SK-N-MC (cell line): Measurements from ENCODE around the gene DDX39B.
A peak's percentile ranks its signal among the peaks of the same experiment; 100 is the strongest.
"Not testable (repeated sequence)": the region's sequence is repeated elsewhere in the genome, so short reads cannot be mapped to it uniquely, and the experiment has no call there.

Source experiments
- DNase-seq: peaks from one replicate; pipeline ENCODE4 v3.0.0-alpha.2; 2011; ENCODE audit warnings: low read depth, low spot score
- H3K27ac ChIP-seq: fragments of 200-600 bp; sonication (generic); 2 replicates; pipeline ENCODE4 v1.5.1; 2016; ENCODE audit warnings: mixed run types
- H3K36me3 ChIP-seq: fragments of 200-600 bp; sonication (generic); 2 replicates; pipeline ENCODE4 v1.6.1; 2017; ENCODE audit warnings: antibody characterized with exemption, low read length, mixed read lengths; ENCODE audit not compliant: insufficient read depth
- H3K4me3 ChIP-seq: fragments of 200-600 bp; sonication (generic); 2 replicates; pipeline ENCODE4 v1.5.1; 2016
- H3K9ac ChIP-seq: fragments of 200-600 bp; sonication (generic); 2 replicates; pipeline ENCODE4 v1.8.0; 2017; ENCODE audit warnings: mixed run types, mixed read lengths; ENCODE audit not compliant: insufficient read length
- H3K9me3 ChIP-seq: fragments of 200-600 bp; sonication (generic); 2 replicates; pipeline ENCODE4 v1.6.1; 2017; ENCODE audit warnings: low read depth, mild to moderate bottlenecking, antibody characterized with exemption, low read length, moderate library complexity, mixed read lengths
- EZH2 ChIP-seq: fragments of 200-600 bp; sonication (generic); IDR thresholded peaks from one replicate; pipeline ENCODE4 v1.6.1; 2017; ENCODE audit warnings: antibody characterized with exemption
- FOXP2 ChIP-seq: optimal IDR thresholded peaks from 2 replicates; pipeline ENCODE3; 2011; ENCODE audit warnings: mild to moderate bottlenecking, moderate library complexity; ENCODE audit not compliant: insufficient read depth; ENCODE audit errors: extremely low read length, control extremely low read depth
- POLR2AphosphoS5 ChIP-seq: IDR thresholded peaks from 2 replicates; pipeline ENCODE4 v1.6.1; 2012; ENCODE audit warnings: mild to moderate bottlenecking, low read depth, low read length, borderline replicate concordance

The DDX39B gene

GRCh38 chr6:31528821-31529328, 12.9 kb downstream of the DDX39B start, which contains the start of gene MCCD1:
Gene MCCD1, plus strand, starts transcription at chr6:31528962. Its CDS starts 53 bp downstream, at chr6:31529015.
- no peaks in the 10 kb centered on the region for H3K9me3 ChIP-seq
- no peak within 1 kb of the TSS for H3K4me3 ChIP-seq
- no peak within 1 kb of the TSS for H3K9ac ChIP-seq
- peaks cover 46% of the 10 kb centered on the region for H3K36me3 ChIP-seq
- no peak for DNase-seq
- no peak for TF ChIP-seq FOXP2
- no peak for TF ChIP-seq EZH2
- peak; percentile 45 for TF ChIP-seq POLR2AphosphoS5
- H3K27ac ChIP-seq: 0 out of 2 replicates have a peak within 1 kb of the TSS, but pooled peaks have one; percentile 0

GRCh38 chr6:31528307-31528777, 13.5 kb downstream of the DDX39B start:
- no peak for DNase-seq

GRCh38 chr6:31525932-31526591, 15.7 kb downstream of the DDX39B start:
- DNase-seq: no peak
- Histone ChIP-seq H3K9me3 (no peaks in the 10 kb centered on the region), H3K36me3 (peaks cover 17% of the 10 kb centered on the region), H3K4me3 (no peak overlapping the region), H3K9ac (no peak overlapping the region), H3K27ac (no peak overlapping the region)
- TF ChIP-seq POLR2AphosphoS5: no peak
- no peak for TF ChIP-seq EZH2
- TF ChIP-seq FOXP2: no peak

More at GRCh38 chr6:31528307-31528777, 13.5 kb downstream of the DDX39B start:
- Histone ChIP-seq H3K27ac (0 out of 2 replicates have a peak overlapping the region, but pooled peaks have one; percentile 0), H3K4me3 (no peak overlapping the region), H3K9ac (no peak overlapping the region), H3K36me3 (peaks cover 40% of the 10 kb centered on the region), H3K9me3 (no peaks in the 10 kb centered on the region)
- TF ChIP-seq FOXP2 (no peak), POLR2AphosphoS5 (peak; percentile 51; the same call in 1 of the 2 replicates)

DNA sequence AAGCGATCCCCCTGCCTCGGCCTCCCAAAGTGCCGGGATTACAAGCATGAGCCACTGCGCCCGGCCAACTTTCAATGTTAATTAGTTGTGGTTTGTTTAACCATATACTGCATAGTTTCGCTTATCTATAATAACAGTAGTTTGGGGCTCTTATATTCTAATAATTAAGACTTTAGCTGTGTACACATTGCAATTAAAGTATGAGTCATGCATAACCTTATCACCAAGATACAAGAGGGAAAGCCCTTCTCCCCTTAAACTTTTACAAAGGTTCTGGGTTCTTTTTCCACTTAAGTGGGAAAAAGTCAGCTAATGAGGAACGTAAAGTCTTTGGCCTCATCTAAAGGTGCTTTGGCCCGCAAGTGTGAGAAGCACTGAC, 16.3 kb downstream of the DDX39B start:
- Histone ChIP-seq H3K9me3 (no peaks in the 10 kb centered on the region), H3K36me3 (peaks cover 12% of the 10 kb centered on the region), H3K27ac (no peak overlapping the region), H3K4me3 (no peak overlapping the region), H3K9ac (no peak overlapping the region)
- TF ChIP-seq FOXP2 (no peak), POLR2AphosphoS5 (no peak), EZH2 (no peak)
- DNase-seq: no peak

- DNase-seq: no peak
- TF ChIP-seq POLR2AphosphoS5: no peak
- TF ChIP-seq EZH2: no peak
- no peak for TF ChIP-seq FOXP2
- H3K4me3 ChIP-seq: no peak overlapping the region
- H3K36me3 ChIP-seq: no peaks in the 10 kb centered on the region
- H3K9ac ChIP-seq: no peak overlapping the region
- H3K9me3 ChIP-seq: no peaks in the 10 kb centered on the region
- H3K27ac ChIP-seq: no peak overlapping the region
Observed at GRCh38 chr6:31521835-31522234, 20.0 kb downstream of the DDX39B start.

DNA sequence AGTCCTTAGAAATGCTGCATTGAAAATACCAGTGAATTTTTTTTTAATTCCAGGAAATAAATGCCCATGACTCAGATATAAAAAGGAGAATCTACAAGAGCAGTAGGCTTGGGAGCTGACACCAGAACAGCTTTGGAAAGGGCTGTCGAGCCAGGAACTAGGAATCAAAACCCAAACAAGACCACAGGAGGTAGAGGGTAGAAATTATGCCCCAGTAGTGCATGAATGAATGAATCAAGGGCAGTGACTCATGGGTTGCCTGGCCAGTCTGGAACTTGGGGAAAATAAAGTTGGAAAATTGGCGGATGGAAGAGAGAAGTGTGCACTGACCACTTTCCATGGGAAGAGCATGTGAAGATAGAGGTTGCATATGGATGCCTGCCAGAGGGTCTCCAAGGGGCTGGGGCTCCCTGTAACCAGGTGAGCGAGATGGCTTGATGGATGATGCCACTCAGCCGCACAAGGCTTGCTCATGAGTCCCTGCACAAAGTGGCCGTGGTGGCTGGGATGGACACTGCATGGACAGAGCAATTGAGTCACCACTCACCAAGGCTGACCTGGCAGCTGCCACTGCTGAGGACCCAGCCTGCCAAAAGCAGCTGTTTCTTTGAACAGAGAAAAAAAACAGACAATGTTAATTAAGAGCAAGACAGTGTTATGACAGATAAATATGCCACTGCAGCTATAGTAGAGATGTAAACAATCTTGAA, 28.2 kb downstream of the DDX39B start:
- Histone ChIP-seq H3K9me3 (no peaks in the 10 kb centered on the region), H3K36me3 (no peaks in the 10 kb centered on the region), H3K27ac (no peak overlapping the region), H3K4me3 (no peak overlapping the region), H3K9ac (no peak overlapping the region)
- TF ChIP-seq FOXP2 (no peak), EZH2 (no peak), POLR2AphosphoS5 (no peak)
- DNase-seq: no peak

DNA sequence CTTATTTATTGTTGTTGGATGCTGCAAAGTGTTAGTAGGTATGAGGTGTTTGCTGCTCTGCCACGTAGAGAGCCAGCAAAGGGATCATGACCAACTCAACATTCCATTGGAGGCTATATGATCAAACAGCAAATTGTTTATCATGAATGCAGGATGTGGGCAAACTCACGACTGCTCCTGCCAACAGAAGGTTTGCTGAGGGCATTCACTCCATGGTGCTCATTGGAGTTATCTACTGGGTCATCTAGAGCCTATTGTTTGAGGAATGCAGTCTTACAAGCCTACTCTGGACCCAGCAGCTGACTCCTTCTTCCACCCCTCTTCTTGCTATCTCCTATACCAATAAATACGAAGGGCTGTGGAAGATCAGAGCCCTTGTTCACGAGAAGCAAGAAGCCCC, 31.8 kb downstream of the DDX39B start:
- Histone ChIP-seq H3K9me3 (no peaks in the 10 kb centered on the region), H3K9ac (no peak overlapping the region), H3K4me3 (no peak overlapping the region), H3K36me3 (peaks cover 6% of the 10 kb centered on the region; the same call in 1 of the 2 replicates), H3K27ac (no peak overlapping the region)
- TF ChIP-seq POLR2AphosphoS5: no peak
- TF ChIP-seq FOXP2: no peak
- TF ChIP-seq EZH2: no peak
- DNase-seq: no peak

- not testable (repeated sequence) for H3K36me3 ChIP-seq, H3K9ac ChIP-seq, H3K27ac ChIP-seq, H3K4me3 ChIP-seq, H3K9me3 ChIP-seq, DNase-seq
Observed at GRCh38 chr6:31509036-31509435, 32.8 kb downstream of the DDX39B start.
